ENCODE data around the gene RALGPS1. TPM values are rescaled to one million over a fixed set of nuclear protein-coding genes. Genes with fewer than 3 reads are reported as not detected.

The RALGPS1 gene
- total RNA-seq, 1 donor from 2014 or later: 2.7 TPM

DNA sequence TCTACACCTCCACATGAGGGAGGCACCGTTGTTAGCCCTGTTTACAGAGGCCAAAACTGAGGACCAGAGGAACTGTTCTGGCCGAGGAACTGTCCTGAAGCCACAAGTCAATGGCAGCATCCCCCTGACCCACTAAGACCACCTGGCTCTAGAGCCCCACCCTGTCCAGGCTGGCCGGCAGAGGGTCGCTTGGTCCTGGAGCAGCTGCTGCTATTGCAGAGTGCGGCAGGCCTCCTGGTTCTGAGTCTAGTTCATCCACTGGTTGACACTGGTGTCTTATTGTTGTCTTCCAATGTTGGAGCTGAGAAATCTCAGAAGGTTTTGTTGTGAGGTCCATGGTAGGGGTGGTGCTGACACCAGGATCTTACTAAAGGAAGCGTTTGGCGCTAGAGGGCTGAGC is 234.4 kb downstream of the RALGPS1 start:
- intact Hi-C loops (cut with micrococcal nuclease): no loop called here

DNA sequence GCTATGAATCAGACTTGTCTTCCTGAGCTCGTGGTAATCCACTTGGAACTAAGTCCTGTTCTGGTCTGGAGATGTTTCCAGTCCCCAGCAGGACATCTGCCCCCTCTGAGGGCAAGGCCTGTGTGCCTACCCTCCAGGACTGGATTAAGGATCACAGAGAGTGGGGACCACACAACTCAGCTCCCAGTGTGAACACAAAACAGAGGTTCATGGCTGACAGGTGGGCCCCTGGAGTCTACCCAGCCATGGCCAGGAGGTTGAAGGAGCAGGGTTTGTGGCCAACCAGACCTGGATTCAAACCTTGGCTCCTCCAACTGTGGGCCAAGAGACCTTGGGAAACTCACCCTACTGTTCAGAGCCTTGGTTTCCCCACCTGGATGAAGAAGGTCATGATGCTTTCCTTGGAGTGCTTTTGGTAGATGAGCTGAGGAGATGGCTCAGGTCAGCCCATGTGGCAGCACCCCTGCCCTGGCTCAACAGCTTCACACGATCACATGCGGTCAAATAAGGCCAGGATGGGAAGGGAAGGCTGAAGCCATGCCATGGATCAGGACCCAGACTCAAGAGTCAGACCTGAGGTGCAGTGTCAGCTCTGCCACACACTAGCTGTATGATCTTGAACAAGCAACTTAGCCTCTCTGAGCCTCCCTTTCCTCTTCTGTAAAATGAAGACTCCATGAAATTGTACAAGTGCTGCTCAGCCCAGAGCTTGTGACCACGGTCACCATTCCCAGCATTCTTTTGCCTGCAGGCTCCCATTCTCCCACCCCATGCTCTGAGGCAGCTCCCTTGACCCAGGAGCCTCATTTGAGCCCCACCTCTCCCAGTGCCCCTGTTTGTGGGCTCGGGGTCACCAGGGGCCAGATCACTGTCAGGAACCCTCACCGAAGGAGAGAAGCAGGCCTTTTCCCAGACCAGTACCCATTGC is 235.1 kb downstream of the RALGPS1 start:
- intact Hi-C loops (cut with micrococcal nuclease): no loop called here

DNA sequence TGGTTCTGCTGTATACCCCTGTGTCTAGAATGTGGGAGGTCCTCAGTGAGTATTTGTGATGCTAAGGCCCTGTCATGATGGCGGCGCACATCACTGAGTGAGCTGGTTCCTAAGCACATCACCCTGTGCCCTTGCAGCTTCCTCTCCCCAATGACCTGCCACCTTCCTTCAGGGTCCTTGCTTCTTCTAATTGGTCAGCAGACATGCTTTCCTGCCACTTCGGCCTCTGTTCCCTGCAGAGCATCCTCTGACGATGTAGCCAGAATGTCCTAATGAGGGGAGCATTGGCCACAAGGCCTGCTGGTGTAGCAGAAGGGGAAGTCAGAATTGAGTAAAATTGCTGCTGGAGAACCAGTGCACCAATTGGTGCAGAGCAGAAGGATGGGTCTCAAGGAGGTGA is 238.9 kb downstream of the RALGPS1 start:
- intact Hi-C loops (cut with micrococcal nuclease): no loop called here

DNA sequence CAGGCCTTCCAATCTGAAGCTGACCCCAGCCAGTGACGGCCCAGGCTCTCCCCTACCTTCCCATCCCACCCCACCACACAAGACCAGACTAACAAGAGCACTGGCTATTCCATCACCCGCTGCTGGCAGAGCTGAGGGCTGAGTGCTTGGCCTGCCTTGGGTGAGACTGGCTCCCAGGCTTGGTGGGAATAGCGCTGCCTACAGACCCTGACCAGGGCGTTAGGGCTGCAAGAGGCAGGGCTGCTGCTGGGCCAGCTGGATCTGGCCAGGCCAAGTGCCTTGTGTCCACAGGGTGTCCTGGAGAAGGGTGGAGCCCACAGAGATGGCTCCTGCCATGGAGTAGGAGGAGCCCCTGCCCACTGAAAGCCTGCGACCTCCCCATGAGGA is 239.4 kb downstream of the RALGPS1 start:
- intact Hi-C loops (cut with micrococcal nuclease): no loop called here

DNA sequence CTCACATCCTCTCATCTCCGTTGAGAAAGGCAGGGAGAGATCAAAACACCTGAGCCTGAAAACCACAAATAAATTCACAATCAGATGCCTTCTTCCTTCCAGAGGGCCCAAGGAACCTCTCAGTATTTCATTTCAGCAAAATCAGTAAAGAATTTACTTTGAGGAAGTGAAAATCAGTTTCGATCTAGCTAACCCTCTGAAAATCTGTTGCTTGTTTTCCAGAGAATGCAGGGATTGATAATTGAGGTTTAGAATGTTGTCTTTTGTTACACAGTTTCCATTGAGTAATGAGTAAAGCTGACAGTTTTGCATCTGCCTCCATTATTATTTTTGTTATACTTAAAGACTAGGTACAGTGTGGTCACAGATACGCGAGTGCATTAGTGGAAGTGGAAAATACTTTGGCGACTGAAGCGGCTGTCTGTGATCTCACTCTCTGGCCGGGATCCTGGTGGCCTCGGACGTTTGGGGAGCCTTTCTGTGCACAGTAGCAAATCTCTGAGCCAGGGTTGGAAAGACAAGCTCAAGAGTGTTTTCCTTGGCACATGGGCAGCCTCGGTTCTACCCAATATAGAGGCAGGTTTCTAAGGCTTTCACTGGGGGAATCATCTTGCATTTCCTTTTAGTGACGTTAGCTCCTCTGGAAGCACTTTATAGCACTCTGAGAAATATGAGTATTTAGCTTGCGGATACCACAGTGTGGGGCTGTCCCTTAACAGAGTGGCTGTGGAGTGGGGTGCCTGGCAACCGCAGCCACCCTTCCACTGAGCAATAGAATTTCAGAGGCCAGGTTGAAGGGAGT is 240.0 kb downstream of the RALGPS1 start:
- intact Hi-C loops (cut with micrococcal nuclease): no loop called here

DNA sequence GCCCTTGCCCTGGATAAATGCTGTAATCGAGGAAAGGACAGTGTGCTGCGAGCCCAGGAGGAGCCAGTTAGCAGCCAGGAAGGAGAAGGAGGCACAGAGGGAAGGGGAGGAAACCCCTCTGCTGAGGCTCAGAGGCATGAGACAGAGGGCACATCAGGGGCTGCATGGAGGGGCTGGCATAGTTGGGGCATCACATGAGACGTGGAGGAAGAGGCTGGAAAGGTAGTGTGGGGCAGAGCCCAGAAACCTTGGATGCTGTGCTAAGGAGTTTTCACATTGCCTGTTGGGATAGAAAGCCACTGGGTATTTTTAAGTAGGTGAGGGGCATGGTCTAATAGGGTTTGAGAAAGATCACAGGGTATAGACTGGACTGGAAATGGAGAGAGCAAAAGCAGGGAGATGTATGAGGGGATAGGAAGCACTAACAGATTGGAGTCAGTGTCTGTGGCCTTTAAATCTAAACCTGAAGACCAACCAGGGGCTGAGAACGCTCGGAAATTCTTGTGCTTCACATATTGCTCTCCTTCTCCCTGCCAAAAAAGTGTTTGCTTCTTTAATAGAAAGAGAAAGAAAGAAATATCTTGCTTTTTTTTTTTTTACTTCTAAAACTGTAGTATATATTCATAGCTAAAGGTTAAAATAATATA is 240.9 kb downstream of the RALGPS1 start:
- intact Hi-C loops (cut with micrococcal nuclease): no loop called here

DNA sequence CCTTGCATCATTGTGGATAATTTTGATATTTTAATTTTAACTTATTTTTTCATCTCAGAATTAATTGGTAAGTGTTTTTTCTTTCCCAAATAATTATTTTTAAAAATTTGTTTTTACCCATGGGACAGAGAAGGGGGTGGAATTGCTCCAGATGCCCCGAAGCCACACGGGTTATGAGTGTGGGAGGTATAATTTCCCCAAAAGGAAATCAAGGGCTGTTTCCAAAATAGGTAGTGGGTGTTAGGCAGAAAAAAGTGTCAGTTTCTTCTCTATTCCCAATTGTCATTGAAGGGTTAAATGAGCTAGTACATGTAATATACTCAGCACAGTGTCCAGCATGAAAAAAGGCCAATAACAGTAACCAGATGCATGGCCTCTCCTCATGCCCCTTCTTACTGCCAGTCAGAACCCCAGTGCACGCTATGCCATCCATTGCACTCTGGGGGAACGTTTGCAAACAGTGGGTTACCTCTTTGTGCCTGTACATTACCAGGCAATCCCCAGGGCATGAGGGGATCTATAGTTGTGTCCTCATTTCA is 244.3 kb downstream of the RALGPS1 start:
- intact Hi-C loops (cut with micrococcal nuclease): no loop called here

DNA sequence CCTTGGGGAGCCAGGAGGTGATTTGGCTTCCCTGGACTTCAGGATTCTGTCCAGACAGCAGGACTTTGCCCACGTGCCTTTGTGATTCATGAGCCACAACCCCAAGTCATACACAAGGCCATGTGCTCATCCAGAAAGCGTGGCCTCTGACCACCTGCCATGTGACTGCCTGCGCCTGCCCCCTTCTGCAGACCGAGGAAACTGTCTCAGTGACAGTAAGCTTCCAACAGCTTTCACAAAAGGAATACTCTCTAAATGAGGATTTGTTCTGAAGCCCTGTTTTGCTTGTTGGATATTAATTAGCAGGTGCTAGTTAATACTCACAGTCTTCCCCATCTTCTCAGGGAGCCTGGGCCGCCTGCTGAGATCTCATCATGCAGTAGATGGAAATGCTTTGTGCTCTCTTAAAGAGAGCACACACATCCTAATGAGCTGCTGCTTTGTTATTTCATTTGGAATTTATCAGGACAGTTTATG is 244.8 kb downstream of the RALGPS1 start:
- intact Hi-C loops (cut with micrococcal nuclease): no loop called here

DNA sequence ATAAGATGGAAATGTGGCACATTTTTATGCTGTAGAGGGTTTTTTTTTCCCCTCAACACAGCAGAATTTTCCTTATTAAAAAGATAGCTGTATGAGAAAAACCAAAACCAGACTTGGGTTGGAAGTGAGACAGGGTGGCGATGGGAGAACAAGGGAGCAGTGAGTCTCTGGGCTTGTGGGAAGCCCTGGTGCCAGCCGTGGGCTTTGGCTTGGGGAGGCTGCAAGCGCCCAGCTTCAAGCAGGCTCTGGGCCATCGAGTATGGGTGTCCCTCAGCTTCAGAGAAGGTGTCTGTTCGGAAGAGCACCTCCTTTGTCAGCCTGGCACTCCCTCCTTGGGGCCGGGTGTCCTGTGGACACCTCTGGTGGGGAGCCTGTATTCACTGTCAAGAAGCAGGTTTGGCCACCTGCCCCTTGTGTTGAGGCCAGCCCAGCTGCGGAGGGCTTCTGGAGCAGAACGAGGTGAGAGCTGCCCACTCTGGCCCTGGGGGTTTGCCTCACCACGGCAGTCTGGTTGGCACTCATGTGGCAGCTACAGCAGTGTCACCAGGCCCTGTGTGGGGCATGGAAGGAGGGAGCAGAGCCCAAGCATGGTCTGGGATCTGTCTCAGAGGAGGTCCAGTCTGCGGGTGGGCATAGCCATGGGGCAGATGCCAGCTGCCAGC is 245.5 kb downstream of the RALGPS1 start:
- intact Hi-C loops (cut with micrococcal nuclease): no loop called here

DNA sequence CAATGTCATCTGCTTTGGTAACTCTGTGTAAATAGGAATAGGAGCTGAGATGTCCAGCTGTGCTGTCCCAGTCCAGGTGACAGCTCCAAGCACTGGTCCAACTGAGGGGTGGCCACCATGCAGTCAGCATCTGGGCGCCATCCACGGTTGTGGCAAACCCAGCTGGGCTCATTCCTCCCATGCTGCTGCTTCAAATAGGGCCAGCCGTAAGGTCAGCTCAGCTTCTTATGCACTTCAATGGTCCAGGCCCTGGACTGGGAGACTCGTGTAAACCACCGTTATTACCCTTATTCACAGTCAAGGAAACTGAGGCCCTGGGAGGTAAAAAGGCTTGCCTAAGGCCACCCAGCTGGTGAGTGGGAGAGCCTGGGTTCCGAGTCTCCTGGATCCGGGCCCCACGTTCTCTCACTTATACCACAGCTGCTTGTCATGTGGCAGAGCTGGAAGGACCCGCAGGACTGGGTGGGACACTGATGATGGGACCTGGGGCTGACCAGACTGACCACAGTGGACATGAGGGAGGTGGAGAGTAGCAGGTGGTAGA is 246.6 kb downstream of the RALGPS1 start:
- intact Hi-C loops (cut with micrococcal nuclease): no loop called here

DNA sequence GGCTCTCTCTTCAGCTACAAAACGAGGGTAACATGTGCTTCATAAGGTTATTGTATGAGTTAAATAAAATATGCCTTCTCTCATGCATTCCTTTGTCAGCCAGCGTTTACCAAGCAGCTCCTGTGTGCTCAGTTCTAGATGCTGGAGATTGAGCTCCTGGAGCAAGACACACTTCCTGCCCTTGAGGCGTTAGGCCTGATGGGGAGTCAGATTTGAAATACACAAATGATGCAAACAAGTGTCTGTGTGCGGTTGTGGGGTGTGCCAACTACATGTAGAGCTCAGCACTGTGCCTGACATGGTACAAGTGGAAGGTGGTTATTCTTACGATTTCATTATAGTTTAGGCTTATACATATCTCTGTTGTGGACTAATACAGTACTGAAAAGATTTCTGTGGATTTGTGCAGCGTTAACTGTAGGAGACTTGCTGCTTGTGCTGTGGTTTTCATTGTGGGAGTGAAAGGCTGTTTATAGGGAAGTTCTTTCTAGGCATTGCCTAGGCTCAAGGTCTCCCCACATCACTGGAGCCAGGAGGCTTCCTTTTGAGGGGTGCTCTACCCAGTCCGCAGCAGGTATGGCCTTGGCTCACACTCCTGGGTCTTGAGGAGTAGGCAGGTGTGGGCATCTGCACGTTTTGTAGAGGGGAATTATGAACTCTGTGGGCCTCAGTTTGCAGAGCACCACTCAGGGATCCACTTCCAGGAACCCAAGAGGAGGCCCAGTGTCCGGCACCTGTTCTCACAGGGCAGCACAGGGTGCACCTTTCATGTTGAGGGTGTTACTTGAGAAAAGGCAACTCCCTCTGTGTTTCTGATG is 247.7 kb downstream of the RALGPS1 start:
- intact Hi-C loops (cut with micrococcal nuclease): no loop called here

DNA sequence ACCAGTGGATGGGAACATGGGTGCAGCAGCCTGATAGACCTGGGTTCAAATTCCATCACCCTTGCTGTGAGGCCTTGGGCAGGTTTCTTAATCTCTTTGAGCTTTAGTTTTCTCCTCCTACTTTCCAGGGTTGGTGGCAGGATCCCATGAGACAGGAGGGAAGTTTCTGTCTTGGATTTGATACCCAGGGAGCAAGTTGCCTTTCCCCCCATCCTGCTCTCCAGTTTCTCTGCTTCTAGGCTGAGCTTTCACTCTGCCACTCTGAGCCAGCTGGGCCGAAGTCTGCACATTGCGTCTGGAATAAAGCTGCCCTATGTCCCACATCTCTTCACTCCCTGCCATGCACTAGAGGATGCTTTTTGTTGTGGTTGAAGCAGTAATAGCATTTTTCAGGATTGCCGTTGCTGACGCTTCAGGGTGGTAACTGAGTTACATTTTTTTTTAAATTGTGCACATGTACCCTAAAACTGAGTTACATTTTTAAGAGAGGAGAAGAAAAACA is 248.3 kb downstream of the RALGPS1 start:
- intact Hi-C loops (cut with micrococcal nuclease): no loop called here

DNA sequence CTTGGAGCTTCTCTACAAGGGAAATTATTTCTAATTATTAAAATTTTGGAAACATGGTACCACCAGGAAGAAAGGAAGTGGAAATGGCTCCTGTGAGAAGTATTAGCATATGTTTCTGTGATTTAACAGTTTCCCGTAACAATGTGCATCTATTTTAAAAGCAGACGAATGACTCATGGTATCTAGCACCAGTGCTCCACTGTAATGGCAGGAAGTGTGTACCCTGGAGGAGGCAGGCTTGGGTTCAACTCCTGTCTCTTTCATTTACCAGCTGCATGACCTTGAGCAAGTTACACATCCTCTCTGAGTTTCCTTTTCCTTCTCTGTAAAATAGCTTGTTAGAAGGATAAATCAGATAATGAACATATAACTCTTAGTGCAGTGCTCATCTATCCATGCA is 248.8 kb downstream of the RALGPS1 start:
- intact Hi-C loops (cut with micrococcal nuclease): no loop called here

DNA sequence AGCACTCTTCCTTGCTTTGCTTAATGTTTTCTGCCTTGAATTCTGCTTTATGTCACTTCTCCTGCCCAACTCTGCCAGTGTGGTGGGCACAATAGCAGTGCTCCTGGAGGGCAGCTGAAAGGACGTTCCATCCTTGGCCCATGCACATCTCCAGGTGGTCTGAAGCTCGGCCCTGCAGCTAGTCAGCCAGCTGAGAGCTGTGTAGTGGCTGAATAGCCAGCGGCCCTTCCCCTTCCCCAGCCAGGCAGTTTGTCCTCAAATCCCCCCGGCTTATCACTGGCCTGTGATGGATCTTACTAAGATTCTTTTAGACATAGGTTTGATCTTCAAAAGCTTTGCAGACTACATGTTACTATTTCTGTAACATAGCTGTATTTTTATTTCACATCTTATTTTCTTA is 250.5 kb downstream of the RALGPS1 start:
- intact Hi-C loops (cut with micrococcal nuclease): no loop called here

DNA sequence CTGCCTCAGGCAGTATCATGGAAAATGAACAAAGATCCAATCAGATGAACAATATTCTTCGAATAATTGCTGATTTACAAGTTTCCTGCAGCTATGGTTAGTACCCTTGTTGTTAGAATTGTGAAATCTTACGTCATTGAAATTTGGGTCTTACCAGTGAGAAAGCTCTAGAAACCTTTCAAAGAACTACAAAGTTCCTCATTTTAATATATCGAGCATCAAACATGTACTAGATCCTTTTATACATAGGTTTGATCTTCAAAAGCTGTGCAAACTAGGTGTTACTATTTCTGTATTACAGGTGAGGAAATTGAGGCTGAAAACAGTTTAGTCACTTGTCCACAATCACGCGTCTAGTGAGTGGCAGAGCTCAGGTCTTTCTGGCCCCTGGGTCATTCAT is 251.5 kb downstream of the RALGPS1 start:
- intact Hi-C loops (cut with micrococcal nuclease): no loop called here

DNA sequence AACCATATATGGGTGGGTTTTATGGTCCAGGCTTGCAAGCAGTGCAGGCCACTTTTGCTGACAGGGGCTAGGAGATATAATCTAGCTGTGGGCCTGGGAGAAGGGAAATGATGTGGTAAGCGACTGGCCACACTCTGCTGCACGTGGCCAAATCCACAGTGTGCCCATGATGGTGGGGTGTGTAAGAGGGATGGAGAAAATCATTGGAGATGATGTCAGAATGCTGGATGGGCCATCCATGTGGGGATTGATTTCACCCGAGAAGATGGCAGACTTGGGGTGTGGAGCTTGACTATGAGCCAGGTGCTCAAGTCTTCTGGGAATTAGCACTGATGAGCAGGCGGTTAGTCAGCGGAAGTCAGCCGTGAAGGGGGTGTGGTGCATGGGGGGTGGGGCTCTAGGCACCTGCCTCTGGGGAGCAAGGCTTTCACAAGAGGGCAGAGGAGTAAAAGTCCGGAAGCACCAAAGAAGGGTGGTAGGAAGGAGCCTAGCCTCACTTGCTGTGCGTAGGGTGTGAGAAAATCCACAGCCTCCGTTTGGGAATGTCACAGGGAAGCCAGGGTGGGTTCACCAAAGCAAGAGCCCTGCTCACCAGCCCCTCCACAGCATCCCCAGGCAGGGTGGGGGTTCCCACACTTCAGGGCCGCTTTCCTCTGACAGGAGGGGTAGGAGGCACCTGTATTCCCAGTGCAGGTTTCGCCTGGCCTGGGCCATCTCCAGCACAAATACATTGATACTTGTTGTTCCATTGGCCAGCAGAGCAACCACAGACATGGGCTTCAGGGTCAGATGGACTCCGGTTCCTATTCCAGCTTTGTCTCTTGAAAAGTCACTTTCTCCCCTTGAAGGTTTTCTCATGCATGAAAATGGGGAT is 252.3 kb downstream of the RALGPS1 start:
- intact Hi-C loops (cut with micrococcal nuclease): no loop called here

DNA sequence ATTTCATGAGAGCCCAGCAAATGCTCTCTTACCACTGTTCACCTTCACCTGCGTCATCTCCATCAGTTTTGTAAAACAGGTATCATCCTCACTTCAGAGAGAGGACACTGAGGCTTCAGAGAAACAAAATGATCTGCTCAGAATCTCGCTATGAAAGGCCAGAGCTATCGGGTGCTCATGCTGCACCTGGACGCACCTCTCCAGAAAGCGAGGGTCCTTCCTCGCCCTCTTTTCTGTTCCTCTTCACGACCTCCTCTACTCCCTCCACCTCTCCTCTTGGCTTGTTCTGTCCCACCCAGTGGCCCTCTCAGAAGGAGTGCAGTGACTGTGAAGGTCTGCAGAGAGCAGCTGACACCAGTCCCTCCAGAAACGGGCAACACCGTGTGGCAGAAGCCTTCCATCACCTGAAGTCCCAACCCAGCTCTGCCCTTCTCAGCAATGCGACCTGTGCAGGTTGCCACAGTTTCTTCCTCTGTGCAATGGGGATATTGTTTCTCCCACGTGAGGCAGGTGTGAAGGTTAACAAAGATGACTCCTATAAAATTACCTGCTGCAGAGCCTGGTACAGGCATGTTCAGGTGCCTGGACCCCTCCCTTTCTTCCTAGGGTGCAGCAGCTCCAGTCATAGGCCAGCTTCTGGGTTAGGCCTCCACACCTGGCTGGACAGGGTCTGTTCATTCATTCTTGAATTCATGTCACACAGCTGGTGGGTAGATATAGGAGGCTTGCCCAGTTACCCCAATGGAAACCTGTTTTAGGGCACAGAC is 253.2 kb downstream of the RALGPS1 start:
- intact Hi-C loops (cut with micrococcal nuclease): no loop called here
